ENCODE data around the gene TSPAN5. TPM values are rescaled to one million over a fixed set of nuclear protein-coding genes. Genes with fewer than 3 reads are reported as not detected.
"Not testable (repeated sequence)": the region's sequence is repeated elsewhere in the genome, so short reads cannot be mapped to it uniquely, and the experiment has no call there.

TSPAN5 gene
- total RNA-seq, 5 donors from 2014 or later (not counting 1 experiment from before 2014, with no cell fraction given): 9.6 to 12.4 (median 10.3) TPM

DNA sequence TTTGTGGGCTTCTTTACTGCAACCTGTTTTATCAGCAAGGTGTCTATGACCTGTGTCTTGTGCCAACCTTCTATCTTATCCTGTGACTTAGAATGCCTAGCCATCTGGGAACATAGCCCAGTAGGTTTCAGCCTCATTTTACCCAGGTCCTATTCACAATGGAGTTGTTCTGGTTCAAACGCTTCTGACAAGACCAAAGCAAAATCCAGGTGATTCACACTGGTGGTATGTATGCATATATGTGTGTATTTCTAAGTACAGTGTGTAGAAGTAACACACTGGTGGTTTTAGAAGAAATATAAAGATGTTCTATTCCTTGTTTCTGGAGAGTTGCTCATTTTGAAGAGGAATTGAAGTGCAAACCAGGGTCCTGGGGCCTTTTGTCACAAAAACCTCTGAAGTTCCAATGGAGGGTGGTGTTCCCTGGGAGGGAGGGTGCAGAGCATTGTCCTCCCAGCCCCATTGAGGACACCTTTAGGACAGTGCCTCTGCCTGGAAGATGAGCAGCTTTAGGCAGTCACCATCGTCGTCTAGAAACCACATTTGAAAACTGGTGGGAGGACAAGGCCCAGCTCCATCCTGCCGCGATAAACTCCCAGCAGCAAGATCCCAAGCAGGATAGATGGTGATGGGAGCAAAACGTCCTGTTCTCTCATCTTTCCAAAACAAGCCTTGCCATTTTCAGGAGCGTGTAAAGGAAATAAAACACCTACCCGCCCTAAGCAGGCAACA lies 191.4 kb downstream of the TSPAN5 start:
- Mint-ChIP-seq H3K27me3 (no peaks in the 10 kb centered on the region), H3K9me3 (no peaks in the 10 kb centered on the region), H3K4me3 (peak overlapping the region in 1 of 3 donors; percentile 72), H3K36me3 (peaks cover 10% of the 10 kb centered on the region), H3K4me1 (peaks cover 20 to 24% (median 22%) of the 10 kb centered on the region in 3 donors), H3K27ac (no peak overlapping the region)
- WGBS (ENCODE audit: insufficient coverage): 40% methylated on average over 1 of the region's 8 CpGs
- Histone ChIP-seq H3K36me3 (ENCODE audit: control insufficient read depth in 2 of 2, extremely low read depth in 1 of 2, insufficient read depth in 1 of 2, low read length in 1 of 2) (peaks cover 0 to 2% of the 10 kb centered on the region in 2 donors), H3K27me3 (replicated peaks in 1 of 2; ENCODE audit: control insufficient read depth in 2 of 2, extremely low read depth in 1 of 2, insufficient read depth in 2 of 2, low read length in 1 of 2) (peaks cover 0 to 3% of the 10 kb centered on the region in 2 experiments), H3K4me3 (ENCODE audit: control insufficient read depth in 1 of 2, extremely low read depth in 1 of 2, low read length in 1 of 2) (no peak overlapping the region), H3K27ac (ENCODE audit: low read length) (no peak overlapping the region), H3K4me1 (ENCODE audit: control insufficient read depth in 1 of 2, extremely low read depth in 1 of 2, insufficient read depth in 2 of 2, low read length in 2 of 2) (peaks cover 0 to 20% of the 10 kb centered on the region in 2 experiments), H3K9me3 (no peaks in the 10 kb centered on the region)
- ChIA-PET POLR2A (interaction anchor here in 1 of 2 donors (0.6 kb wide), 1 partner anchor 161 kb away, joined by 3 read pairs; no protein-coding TSS in a partner anchor), CTCF (interaction anchor here (0.6 to 1.4 kb wide), 13 partner anchors 13 to 1287 kb away, joined by 3 to 12 read pairs (median 4); no protein-coding TSS in a partner anchor)
- no peak for DNase-seq
- peak in 2 of 4 experiments; percentile 9 to 44 for ATAC-seq (replicated peaks in 1 of 4)

DNA sequence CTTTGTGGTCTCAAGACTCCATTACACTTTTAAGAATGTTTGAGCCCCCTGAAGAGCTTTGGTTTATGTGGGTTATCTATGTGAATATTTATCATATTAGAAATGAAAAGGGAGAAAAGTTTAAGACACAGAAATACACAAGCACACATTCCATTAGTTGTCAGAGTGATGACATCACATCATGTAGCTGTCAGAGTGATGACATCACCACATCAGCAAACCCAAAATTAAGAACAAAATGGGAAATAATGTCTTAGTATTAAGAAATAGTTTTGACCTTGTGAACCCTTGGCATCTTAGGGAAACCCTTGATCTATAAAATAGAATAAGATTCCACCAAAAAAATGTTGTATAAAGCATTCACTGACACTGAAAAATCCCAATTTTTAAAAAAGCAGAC lies 195.9 kb downstream of the TSPAN5 start:
- Histone ChIP-seq H3K4me3 (ENCODE audit: control insufficient read depth in 1 of 2, extremely low read depth in 1 of 2, low read length in 1 of 2) (no peak overlapping the region), H3K36me3 (ENCODE audit: control insufficient read depth in 2 of 2, extremely low read depth in 1 of 2, insufficient read depth in 1 of 2, low read length in 1 of 2) (no peaks in the 10 kb centered on the region), H3K27me3 (replicated peaks in 1 of 2; ENCODE audit: control insufficient read depth in 2 of 2, extremely low read depth in 1 of 2, insufficient read depth in 2 of 2, low read length in 1 of 2) (no peaks in the 10 kb centered on the region), H3K4me1 (ENCODE audit: control insufficient read depth in 1 of 2, extremely low read depth in 1 of 2, insufficient read depth in 2 of 2, low read length in 2 of 2) (peaks cover 0 to 5% of the 10 kb centered on the region in 2 experiments), H3K27ac (ENCODE audit: low read length) (no peak overlapping the region), H3K9me3 (no peaks in the 10 kb centered on the region)
- ChIA-PET CTCF (interaction anchor here in 1 of 2 donors (0.6 kb wide), 1 partner anchor 482 kb away, joined by 4 read pairs; no protein-coding TSS in a partner anchor), POLR2A (no interaction called here)
- ATAC-seq (replicated peaks in 1 of 4): no peak
- no peak for DNase-seq
- Mint-ChIP-seq H3K27ac (no peak overlapping the region), H3K4me3 (no peak overlapping the region), H3K9me3 (peaks cover 0 to 3% (median 0%) of the 10 kb centered on the region in 3 donors), H3K36me3 (peaks cover 6% of the 10 kb centered on the region), H3K27me3 (no peaks in the 10 kb centered on the region), H3K4me1 (peaks cover 2 to 8% (median 4%) of the 10 kb centered on the region in 3 donors)

DNA sequence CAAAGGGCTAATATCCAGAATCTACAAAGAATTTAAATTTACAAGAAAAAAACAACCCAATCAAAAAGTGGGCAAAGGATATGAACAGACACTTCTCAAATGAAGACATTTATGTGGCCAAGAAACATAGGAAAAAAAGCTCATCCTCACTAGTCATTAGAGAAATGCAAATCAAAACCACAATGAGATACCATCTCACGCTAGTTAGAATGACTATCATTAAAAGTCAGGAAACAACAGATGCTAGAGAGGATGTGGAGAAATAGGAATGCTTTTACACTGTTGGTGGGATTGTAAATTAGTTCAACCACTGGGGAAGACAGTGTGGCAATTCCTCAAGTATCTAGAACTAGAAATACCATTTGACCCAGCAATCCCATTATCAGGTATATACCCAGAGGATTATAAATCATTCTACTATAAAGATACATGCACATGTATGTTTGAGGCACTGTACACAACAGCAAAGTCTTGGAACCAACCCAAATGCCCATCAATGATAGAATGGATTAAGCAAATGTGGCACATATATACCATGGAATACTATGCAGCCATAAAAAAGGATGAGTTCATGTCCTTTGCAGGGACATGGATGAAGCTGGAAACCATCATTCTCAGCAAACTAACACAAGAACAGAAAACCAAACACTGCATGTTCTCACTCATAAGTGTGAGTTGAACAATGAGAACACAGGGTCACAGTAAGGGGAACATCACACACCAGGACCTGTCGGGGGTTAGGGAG lies 197.1 kb downstream of the TSPAN5 start:
- H3K27me3 ChIP-seq (replicated peaks in 1 of 2; ENCODE audit: control insufficient read depth in 2 of 2, extremely low read depth in 1 of 2, insufficient read depth in 2 of 2, low read length in 1 of 2); H3K4me3 ChIP-seq (ENCODE audit: control insufficient read depth in 1 of 2, extremely low read depth in 1 of 2, low read length in 1 of 2); DNase-seq; H3K36me3 ChIP-seq (ENCODE audit: control insufficient read depth in 2 of 2, extremely low read depth in 1 of 2, insufficient read depth in 1 of 2, low read length in 1 of 2); H3K27me3 Mint-ChIP-seq; H3K4me3 Mint-ChIP-seq; H3K27ac ChIP-seq (ENCODE audit: low read length); H3K9me3 Mint-ChIP-seq; POLR2A ChIA-PET; ATAC-seq (replicated peaks in 1 of 4); H3K4me1 ChIP-seq (ENCODE audit: control insufficient read depth in 1 of 2, extremely low read depth in 1 of 2, insufficient read depth in 2 of 2, low read length in 2 of 2); H3K9me3 ChIP-seq; H3K27ac Mint-ChIP-seq; H3K4me1 Mint-ChIP-seq: not testable (repeated sequence)
- CTCF ChIA-PET: interaction anchor here in 1 of 2 donors (0.6 kb wide), 1 partner anchor 466 kb away, joined by 3 read pairs; no protein-coding TSS in a partner anchor
- WGBS (ENCODE audit: insufficient coverage): no CpG with 5 or more reads among the region's 2 CpGs
- peaks cover 10% of the 10 kb centered on the region for H3K36me3 Mint-ChIP-seq

DNA sequence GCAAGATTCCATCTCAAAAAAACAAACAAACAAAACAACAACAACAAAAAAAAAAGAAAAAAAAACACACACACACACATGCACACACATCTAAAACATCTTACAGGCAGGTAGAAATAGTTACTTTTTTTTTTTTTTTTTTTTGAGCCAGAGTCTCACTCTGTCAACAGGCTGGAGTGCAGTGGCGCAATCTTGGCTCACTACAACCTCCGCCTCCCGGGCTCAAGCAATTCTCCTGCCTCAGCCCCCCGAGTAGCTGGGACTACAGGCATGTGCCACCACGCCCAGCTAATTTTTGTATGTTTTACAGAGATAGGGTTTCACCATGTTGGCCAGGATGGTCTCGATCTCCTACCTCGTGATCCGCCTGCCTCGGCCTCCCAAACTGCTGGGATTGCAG lies 201.0 kb downstream of the TSPAN5 start:
- H3K27ac Mint-ChIP-seq; H3K27ac ChIP-seq (ENCODE audit: low read length); H3K9me3 ChIP-seq; H3K4me1 ChIP-seq (ENCODE audit: control insufficient read depth in 1 of 2, extremely low read depth in 1 of 2, insufficient read depth in 2 of 2, low read length in 2 of 2); DNase-seq; H3K27me3 ChIP-seq (replicated peaks in 1 of 2; ENCODE audit: control insufficient read depth in 2 of 2, extremely low read depth in 1 of 2, insufficient read depth in 2 of 2, low read length in 1 of 2); POLR2A ChIA-PET; ATAC-seq (replicated peaks in 1 of 4); H3K4me3 Mint-ChIP-seq; H3K4me3 ChIP-seq (ENCODE audit: control insufficient read depth in 1 of 2, extremely low read depth in 1 of 2, low read length in 1 of 2); H3K27me3 Mint-ChIP-seq; H3K36me3 ChIP-seq (ENCODE audit: control insufficient read depth in 2 of 2, extremely low read depth in 1 of 2, insufficient read depth in 1 of 2, low read length in 1 of 2): not testable (repeated sequence)
- CTCF ChIA-PET: interaction anchor here in 1 of 2 donors (0.7 kb wide), 1 partner anchor 1011 kb away, joined by 3 read pairs; no protein-coding TSS in a partner anchor
- Mint-ChIP-seq H3K9me3 (peaks cover 0 to 11% (median 10%) of the 10 kb centered on the region in 3 donors), H3K4me1 (peaks cover 4 to 18% (median 7%) of the 10 kb centered on the region in 3 donors), H3K36me3 (peaks cover 14% of the 10 kb centered on the region)
- no CpG with 5 or more reads among the region's 9 CpGs for WGBS (ENCODE audit: insufficient coverage)

DNA sequence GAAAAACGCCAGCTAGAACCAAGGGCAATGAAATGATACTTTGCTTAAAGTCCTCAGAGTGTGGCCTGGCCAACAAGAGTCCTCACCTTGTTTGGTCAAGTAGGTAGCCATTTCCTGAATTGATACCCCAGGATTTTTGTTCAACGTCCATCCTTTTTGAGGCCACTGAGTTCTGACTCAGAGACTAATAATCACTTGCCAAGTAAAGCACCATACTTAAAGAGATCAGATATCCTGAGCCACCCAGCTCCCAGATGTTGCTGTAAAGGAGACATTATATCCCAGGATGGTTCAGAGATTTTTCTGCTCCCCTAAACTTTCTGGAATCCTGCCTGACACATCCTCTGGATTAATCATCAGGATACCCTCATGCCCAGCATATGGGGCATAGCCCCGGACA lies 206.3 kb downstream of the TSPAN5 start:
- Histone ChIP-seq H3K4me3 (ENCODE audit: control insufficient read depth in 1 of 2, extremely low read depth in 1 of 2, low read length in 1 of 2) (no peak overlapping the region), H3K9me3 (no peaks in the 10 kb centered on the region), H3K4me1 (ENCODE audit: control insufficient read depth in 1 of 2, extremely low read depth in 1 of 2, insufficient read depth in 2 of 2, low read length in 2 of 2) (peaks cover 9 to 25% of the 10 kb centered on the region in 2 experiments), H3K27me3 (replicated peaks in 1 of 2; ENCODE audit: control insufficient read depth in 2 of 2, extremely low read depth in 1 of 2, insufficient read depth in 2 of 2, low read length in 1 of 2) (no peaks in the 10 kb centered on the region), H3K36me3 (ENCODE audit: control insufficient read depth in 2 of 2, extremely low read depth in 1 of 2, insufficient read depth in 1 of 2, low read length in 1 of 2) (no peaks in the 10 kb centered on the region), H3K27ac (ENCODE audit: low read length) (no peak overlapping the region)
- no peak for DNase-seq
- peaks cover 0 to 10% (median 8%) of the 10 kb centered on the region in 3 donors for H3K9me3 Mint-ChIP-seq
- H3K27ac Mint-ChIP-seq: no peak overlapping the region
- no peaks in the 10 kb centered on the region for H3K27me3 Mint-ChIP-seq
- WGBS (ENCODE audit: insufficient coverage): 83% methylated on average over 1 of the region's 3 CpGs
- CTCF ChIA-PET: interaction anchor here in 1 of 2 donors (0.7 kb wide), 1 partner anchor 544 kb away, joined by 4 read pairs; no protein-coding TSS in a partner anchor
- H3K36me3 Mint-ChIP-seq: peaks cover 8% of the 10 kb centered on the region
- no peak for ATAC-seq (replicated peaks in 1 of 4)
- H3K4me1 Mint-ChIP-seq: peaks cover 31 to 37% (median 34%) of the 10 kb centered on the region in 3 donors
- no peak overlapping the region for H3K4me3 Mint-ChIP-seq
- POLR2A ChIA-PET: interaction anchor here in 1 of 2 donors (0.5 to 0.6 kb wide), 2 partner anchors 27 to 456 kb away, joined by 3 to 5 read pairs; no protein-coding TSS in a partner anchor

DNA sequence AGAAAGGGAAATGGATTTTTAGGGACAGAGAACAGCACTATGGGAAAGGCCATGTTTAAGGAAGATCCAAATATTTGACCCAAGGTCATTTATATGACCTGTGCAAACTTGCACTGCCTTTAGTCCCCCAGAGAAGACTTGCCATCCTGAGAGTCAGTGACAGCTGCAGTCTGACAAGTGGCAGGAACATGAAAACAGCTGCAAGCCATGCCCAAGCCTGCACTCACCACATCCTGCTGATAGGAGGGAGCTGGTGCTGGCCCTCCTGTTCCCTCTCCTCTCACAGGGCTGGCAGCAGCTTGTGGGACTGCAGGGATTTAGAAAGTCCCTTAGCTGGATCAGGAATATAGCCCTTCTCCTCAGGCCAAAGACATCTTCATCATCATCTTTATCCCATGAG lies 209.5 kb downstream of the TSPAN5 start:
- ChIA-PET CTCF (interaction anchor here in 1 of 2 donors (1.8 kb wide), 1 partner anchor 19 kb away, joined by 5 read pairs; no protein-coding TSS in a partner anchor), POLR2A (interaction anchor here in 1 of 2 donors (0.6 kb wide), 2 partner anchors 17 to 469 kb away, joined by 3 to 10 read pairs; no protein-coding TSS in a partner anchor)
- Mint-ChIP-seq H3K9me3 (peaks cover 0 to 10% (median 8%) of the 10 kb centered on the region in 3 donors), H3K4me3 (peak overlapping the region in 1 of 3 donors; percentile 1), H3K4me1 (peaks cover 45 to 50% (median 47%) of the 10 kb centered on the region in 3 donors), H3K36me3 (peaks cover 7% of the 10 kb centered on the region), H3K27ac (no peak overlapping the region), H3K27me3 (no peaks in the 10 kb centered on the region)
- ATAC-seq (replicated peaks in 1 of 4) (peak; percentile 35 to 56 (median 47)), DNase-seq (peak in 25 of 35 experiments; percentile 8 to 51 (median 28))
- Histone ChIP-seq H3K27ac (ENCODE audit: low read length) (no peak overlapping the region), H3K36me3 (ENCODE audit: control insufficient read depth in 2 of 2, extremely low read depth in 1 of 2, insufficient read depth in 1 of 2, low read length in 1 of 2) (peaks cover 0 to 4% of the 10 kb centered on the region in 2 donors), H3K4me1 (ENCODE audit: control insufficient read depth in 1 of 2, extremely low read depth in 1 of 2, insufficient read depth in 2 of 2, low read length in 2 of 2) (peaks cover 14 to 40% of the 10 kb centered on the region in 2 experiments), H3K4me3 (ENCODE audit: control insufficient read depth in 1 of 2, extremely low read depth in 1 of 2, low read length in 1 of 2) (no peak overlapping the region), H3K9me3 (no peaks in the 10 kb centered on the region), H3K27me3 (replicated peaks in 1 of 2; ENCODE audit: control insufficient read depth in 2 of 2, extremely low read depth in 1 of 2, insufficient read depth in 2 of 2, low read length in 1 of 2) (no peaks in the 10 kb centered on the region)

All from T-cell (primary cell).